Psoas muscle (tissue), 8 donors: ENCODE data around the gene AGAP2. TPM values are rescaled to one million over a fixed set of nuclear protein-coding genes. Genes with fewer than 3 reads are reported as not detected.
A peak's percentile ranks its signal among the peaks of the same experiment; 100 is the strongest.

Experiments used
- ATAC-seq, 4 donors: fragments of 200-7000 bp; cut with Tn5 transposase; one replicate each; pipeline ENCODE4 v1.9.1; 2020; ENCODE audit warnings: moderate library complexity in 3 of 4, mild to moderate bottlenecking in 2 of 4
- DNase-seq, 2 donors: peaks; one replicate each; pipeline ENCODE4 v3.0.0-alpha.2; 2020
- H3K27ac ChIP-seq: fragments of 200-600 bp; one replicate; pipeline ENCODE4 v1.8.0; 2022
- H3K27me3 ChIP-seq, 3 donors: fragments of 200-600 bp in 1 of 3; one replicate each; pipeline versions ENCODE4 v1.6.1 to v1.8.0; 2013 to 2022; ENCODE audit warnings: low read length in 2 of 3, mild to moderate bottlenecking in 2 of 3, moderate library complexity in 1 of 3; ENCODE audit not compliant: insufficient read depth in 3 of 3
- H3K36me3 ChIP-seq, 2 donors: fragments of 200-600 bp in 1 of 2; one replicate each; pipeline versions ENCODE4 v1.6.1 to v1.8.0; 2013 to 2022; ENCODE audit warnings: low read depth in 1 of 2, mild to moderate bottlenecking in 1 of 2, moderate library complexity in 1 of 2; ENCODE audit not compliant: insufficient read depth in 1 of 2
- H3K4me1 ChIP-seq: fragments of 200-600 bp; one replicate; pipeline ENCODE4 v1.8.0; 2022
- H3K4me3 ChIP-seq: fragments of 200-600 bp; one replicate; pipeline ENCODE4 v1.8.0; 2022; ENCODE audit warnings: mild to moderate bottlenecking
- H3K9me3 ChIP-seq: fragments of 200-600 bp; one replicate; pipeline ENCODE4 v1.8.0; 2022
- CTCF ChIP-seq: fragments of 200-600 bp; IDR thresholded peaks from one replicate; pipeline ENCODE4 v1.8.0; 2022; ENCODE audit warnings: antibody characterized with exemption
- WGBS, 3 donors: extraction: QIAGEN DNeasy Blood & Tissue Kit; methylation state at CpG; one replicate each; pipeline versions ENCODE4 v1.1.6 to v1.1.7; 2013; 5-methylcytosine and 5-hydroxymethylcytosine counted together
- intact Hi-C, 2 donors: fragments of 100-400 bp; cut with DNase I; formaldehyde crosslinking; loops; one replicate each; pipeline versions ENCODE4 v1.11.0 to v1.14.2; 2022
- polyA plus RNA-seq, 3 donors: library from polyadenylated mRNA; stranded (reverse); fragments of 200-250 nt; gene quantifications; one replicate each; pipeline ENCODE4 v1.2.3, GENCODE V29; 2013
- total RNA-seq, 4 donors: library from RNA; stranded (reverse); fragmentation: NEBNext Ultra II Directional in 2 of 4; extraction: Animal tissue kit (Norgen Biotek cat#: 25700) in 2 of 4; gene quantifications; one replicate each; pipeline versions ENCODE4 v1.2.1 to v1.2.4, GENCODE V29; 2021 to 2023
- donor health status: healthy with polysubstance abuse.
- donor health status: DM: no; HTN: no; CAD: no; lungs with moderate emphysema.
- donor health status: Bipolar disorder and iron deficiency.
- donor health status: healthy.
- donor health status: DM: yes; HTN: yes; CAD: no.
- donor health status: DM: no; HTN: no; CAD: no.
- donor health status: DM: no; HTN: no; CAD: no.
- donor health status: DM: yes; HTN: yes; CAD: no.

AGAP2 gene
- total and polyA plus RNA-seq, 7 donors = 2.5 to 9.6 (median 3.9) TPM

DNA sequence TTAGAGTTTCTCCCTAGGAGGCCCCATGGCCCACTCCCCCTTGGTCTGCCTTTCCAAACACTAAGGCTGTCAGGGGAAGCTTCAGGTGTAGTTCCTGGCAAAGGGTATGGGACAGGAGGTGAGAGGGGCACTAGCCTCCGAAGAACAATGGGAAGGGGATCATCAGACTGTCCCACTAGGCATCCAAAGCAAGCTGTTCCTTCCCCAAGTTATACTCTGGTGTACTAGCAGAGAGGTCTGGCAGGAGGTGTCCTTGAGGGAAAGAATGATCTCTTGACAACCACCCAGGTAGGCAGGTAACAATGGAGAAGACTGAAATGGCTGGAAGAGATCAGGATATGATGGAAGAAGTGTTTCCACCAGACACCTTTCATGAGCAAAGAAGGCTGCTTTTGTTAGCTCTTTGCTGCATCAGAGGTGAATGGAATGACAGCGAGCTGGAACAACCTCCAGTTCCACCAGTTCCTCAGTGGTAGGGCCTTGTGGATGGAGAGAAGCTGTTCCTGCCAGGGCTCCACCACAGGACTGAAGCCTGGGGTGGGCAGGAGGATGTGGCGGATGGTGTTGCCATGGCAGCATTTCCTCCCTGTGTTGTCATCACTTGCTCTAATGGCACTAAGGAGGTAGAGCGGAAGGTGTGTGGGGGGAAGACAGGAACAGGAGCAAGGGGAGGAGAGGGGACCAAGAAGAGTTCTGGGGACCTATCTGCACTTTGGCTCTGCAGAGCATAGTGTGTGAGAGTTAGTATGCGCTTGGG, 2.3 kb upstream of the AGAP2 start:
- no peak overlapping the region for H3K4me3 ChIP-seq
- WGBS, 3 donors = 58 to 66% (median 66%) methylated on average over 5 of the region's 5 CpGs
- H3K36me3 ChIP-seq = peaks cover 0 to under 1% of the 10 kb centered on the region in 2 donors
- peaks cover 0 to 49% (median 23%) of the 10 kb centered on the region in 3 donors for H3K27me3 ChIP-seq
- no peak for ATAC-seq
- no peak for DNase-seq
- H3K9me3 ChIP-seq = no peaks in the 10 kb centered on the region
- peak overlapping the region; percentile 36 for H3K27ac ChIP-seq
- intact Hi-C loops = no loop called here
- TF ChIP-seq CTCF = no peak
- peaks cover 28% of the 10 kb centered on the region for H3K4me1 ChIP-seq

GRCh38 chr12:57739914-57740538, 1.5 kb upstream of the AGAP2 start:
- Histone ChIP-seq H3K27ac (peak overlapping the region; percentile 36), H3K4me1 (peaks cover 29% of the 10 kb centered on the region), H3K9me3 (no peaks in the 10 kb centered on the region), H3K27me3 (peaks cover 0 to 57% (median 23%) of the 10 kb centered on the region in 3 donors), H3K4me3 (no peak overlapping the region), H3K36me3 (no peaks in the 10 kb centered on the region)
- intact Hi-C loops = no loop called here
- ATAC-seq (no peak), DNase-seq (no peak)
- no peak for TF ChIP-seq CTCF
- 52 to 55% (median 53%) methylated on average over 9 to 10 of the region's 10 CpGs for WGBS, 3 donors

- intact Hi-C loops = no loop called here
These were observed 845 bp upstream of the AGAP2 start for GRCh38 chr12:57739387-57739786.

More at GRCh38 chr12:57739387-57739786, 845 bp upstream of the AGAP2 start:
- peaks cover 29% of the 10 kb centered on the region for H3K4me1 ChIP-seq
- no peak for TF ChIP-seq CTCF
- DNase-seq (no peak), ATAC-seq (no peak)
- WGBS, 3 donors = 11 to 16% (median 11%) methylated on average over 7 of the region's 7 CpGs
- peaks cover 0 to 59% (median 23%) of the 10 kb centered on the region in 3 donors for H3K27me3 ChIP-seq
- H3K4me3 ChIP-seq = no peak overlapping the region
- no peaks in the 10 kb centered on the region for H3K9me3 ChIP-seq
- no peak overlapping the region for H3K27ac ChIP-seq
- H3K36me3 ChIP-seq = no peaks in the 10 kb centered on the region
